Heart left ventricle (tissue), 16 donors: Measurements from ENCODE around the gene DMBX1. TPM values are rescaled to one million over a fixed set of nuclear protein-coding genes. Genes with fewer than 3 reads are reported as not detected.

Source experiments
- ATAC-seq, 4 donors: fragments of 200-7000 bp; cut with Tn5 transposase; one replicate each; pipeline ENCODE4 v1.9.1; 2020 to 2022; ENCODE audit warnings: moderate library complexity in 4 of 4, mild to moderate bottlenecking in 3 of 4, moderate number of reproducible peaks in 1 of 4
- DNase-seq, 5 donors: peaks; one replicate each; pipeline ENCODE4 v3.0.0-alpha.2; 2020
- H3K27ac ChIP-seq, 12 donors: fragments of 200-600 bp; sonication (generic) in 4 of 12; one replicate each; pipeline versions ENCODE4 v1.5.0 to v1.8.0; 2016 to 2022; ENCODE audit warnings: mild to moderate bottlenecking in 2 of 12
- H3K27me3 ChIP-seq, 9 donors: fragments of 200-600 bp; sonication (generic) in 2 of 9; one replicate each; pipeline versions ENCODE4 v1.5.1 to v1.8.0; 2016 to 2022; ENCODE audit warnings: mild to moderate bottlenecking in 3 of 9
- H3K36me3 ChIP-seq, 9 donors: fragments of 200-600 bp; sonication (generic) in 2 of 9; one replicate each; pipeline versions ENCODE4 v1.5.0 to v1.8.0; 2018 to 2022; ENCODE audit warnings: mild to moderate bottlenecking in 2 of 9
- H3K4me1 ChIP-seq, 12 donors: fragments of 200-600 bp; sonication (generic) in 4 of 12; one replicate each; pipeline versions ENCODE4 v1.5.0 to v1.8.0; 2016 to 2022; ENCODE audit warnings: mild to moderate bottlenecking in 3 of 12
- H3K4me3 ChIP-seq, 12 donors: fragments of 200-600 bp; sonication (generic) in 4 of 12; one replicate each; pipeline versions ENCODE4 v1.5.0 to v1.8.0; 2017 to 2022; ENCODE audit warnings: mild to moderate bottlenecking in 9 of 12, moderate library complexity in 4 of 12
- H3K9me3 ChIP-seq, 12 donors: fragments of 200-600 bp; sonication (generic) in 4 of 12; one replicate each; pipeline versions ENCODE4 v1.5.0 to v1.8.0; 2016 to 2022; ENCODE audit warnings: mild to moderate bottlenecking in 1 of 12
- CTCF ChIP-seq, 12 donors: fragments of 200-600 bp; sonication (generic) in 4 of 12; IDR thresholded peaks; one replicate each; pipeline versions ENCODE4 v1.5.0 to v1.8.0; 2018 to 2022; ENCODE audit warnings: antibody characterized with exemption in 12 of 12, mild to moderate bottlenecking in 5 of 12
- POLR2A ChIP-seq, 2 donors: fragments of 450-650 bp; IDR thresholded peaks; one replicate each; pipeline ENCODE4 v1.6.1; 2017; ENCODE audit warnings: antibody characterized with exemption in 2 of 2, mild to moderate bottlenecking in 2 of 2, moderate library complexity in 2 of 2
- WGBS, 4 donors: extraction: QIAGEN DNeasy Blood & Tissue Kit in 2 of 4; methylation state at CpG; one replicate each; pipeline versions ENCODE4 v1.1.5 to v1.1.7; 2013 to 2018; 5-methylcytosine and 5-hydroxymethylcytosine counted together
- intact Hi-C, 10 donors: fragments of 100-400 bp; cut with DNase I; formaldehyde crosslinking; loops; one replicate each; pipeline versions ENCODE4 v1.11.1 to v1.14.2; 2022
- polyA plus RNA-seq, 2 donors: library from polyadenylated mRNA; stranded (reverse); fragments of 200-250 nt; gene quantifications; one replicate each; pipeline ENCODE4 v1.2.3, GENCODE V29; 2013
- total RNA-seq, 9 donors: library from RNA; depleted of rRNA in 2 of 9; stranded (reverse); fragments of >200 nt in 2 of 9; fragmentation: NEBNext Ultra II Directional in 3 of 9; extraction: Animal tissue kit (Norgen Biotek cat#: 25700) in 3 of 9; gene quantifications; one replicate each; pipeline versions ENCODE4 v1.1.0 to v1.2.4, GENCODE V29; 2016 to 2023
- donor health status: ischemic (EF 13 %, LVEDD 7.1; RV severe dilation, severe dysfunction).
- donor health status: healthy with polysubstance abuse.
- donor health status: DM: no; HTN: yes; CAD: no.
- donor health status: DM: no; HTN: no; CAD: no.
- donor health status: ischemic (EF 25% LVEDD 6.9; RV normal size, moderate dysfunction).
- donor health status: ischemic (EF 25% LVEDD 5.7; RV mildly dilated, moderate dysfunction).
- donor health status: healthy.
- donor health status: DM: yes; HTN: yes; CAD: no.
- donor health status: ischemic (EF 35%, LVEDD 5.7; RV mildly dilated, moderate dysfunction).
- donor health status: nonischemic (EF 11% LVEDD 7.7; RV severe dilation, severe dysfunction).
- donor health status: DM: yes; HTN: yes; CAD: no.
- donor health status: PGD.
- donor health status: ischemic (EF 29% LVEDD 5.4; RV normal size, mild dysfunction).
- donor health status: nonischemic (EF 23%, LVEDD 6.1; RV moderate dilation, normal function).

Gene DMBX1
- total and polyA plus RNA-seq, 11 donors = not detected

- intact Hi-C loops = no loop called here
Observed at GRCh38 chr1:46456411-46456963, 33.1 kb upstream of the DMBX1 start.

GRCh38 chr1:46457178-46457577 is 32.5 kb upstream of the DMBX1 start:
- Histone ChIP-seq H3K4me1 (no peaks in the 10 kb centered on the region), H3K4me3 (no peak overlapping the region), H3K27ac (no peak overlapping the region), H3K9me3 (no peaks in the 10 kb centered on the region), H3K36me3 (no peaks in the 10 kb centered on the region), H3K27me3 (peaks cover 0 to 35% (median 0%) of the 10 kb centered on the region in 9 donors)
- intact Hi-C loops = no loop called here
- TF ChIP-seq POLR2A (IDR thresholded peaks at IDR 0.05) (no peak), CTCF (IDR thresholded peaks at IDR 0.05) (no peak)
- WGBS, 4 donors = 87 to 99% (median 89%) methylated on average over 6 of the region's 6 CpGs
- no peak for ATAC-seq
- peak in 1 of 5 donors; percentile 14 for DNase-seq

More at GRCh38 chr1:46456411-46456963, 33.1 kb upstream of the DMBX1 start:
- no peaks in the 10 kb centered on the region for H3K36me3 ChIP-seq
- H3K9me3 ChIP-seq = no peaks in the 10 kb centered on the region
- no peaks in the 10 kb centered on the region for H3K4me1 ChIP-seq
- peak in 1 of 5 donors; percentile 7 for DNase-seq
- no peak overlapping the region for H3K4me3 ChIP-seq
- 66 to 86% (median 82%) methylated on average over 3 to 5 of the region's 5 CpGs for WGBS, 4 donors
- TF ChIP-seq CTCF (IDR thresholded peaks at IDR 0.05) (no peak), POLR2A (IDR thresholded peaks at IDR 0.05) (no peak)
- peaks cover 0 to 29% (median 0%) of the 10 kb centered on the region in 9 donors for H3K27me3 ChIP-seq
- ATAC-seq = no peak
- no peak overlapping the region for H3K27ac ChIP-seq

- H3K4me3 ChIP-seq = no peak overlapping the region
- peaks cover 0 to 40% (median 2%) of the 10 kb centered on the region in 9 donors for H3K27me3 ChIP-seq
- intact Hi-C loops = no loop called here
- ATAC-seq = no peak
- H3K27ac ChIP-seq = no peak overlapping the region
- peak in 1 of 5 donors; percentile 27 for DNase-seq
- TF ChIP-seq POLR2A (IDR thresholded peaks at IDR 0.05) (no peak), CTCF (IDR thresholded peaks at IDR 0.05) (no peak)
- H3K9me3 ChIP-seq = no peaks in the 10 kb centered on the region
- 63 to 83% (median 72%) methylated on average over 3 to 4 of the region's 4 CpGs for WGBS, 4 donors
- H3K4me1 ChIP-seq = no peaks in the 10 kb centered on the region
- H3K36me3 ChIP-seq = no peaks in the 10 kb centered on the region
Observed at GRCh38 chr1:46458190-46458589, 31.4 kb upstream of the DMBX1 start.

GRCh38 chr1:46458846-46459245 is 30.8 kb upstream of the DMBX1 start:
- H3K27me3 ChIP-seq = peaks cover 0 to 38% (median 2%) of the 10 kb centered on the region in 9 donors
- ATAC-seq (no peak), DNase-seq (no peak)
- TF ChIP-seq POLR2A (IDR thresholded peaks at IDR 0.05) (no peak), CTCF (IDR thresholded peaks at IDR 0.05) (no peak)
- 60 to 77% (median 64%) methylated on average over 7 of the region's 7 CpGs for WGBS, 4 donors
- no peak overlapping the region for H3K4me3 ChIP-seq
- no peaks in the 10 kb centered on the region for H3K4me1 ChIP-seq
- H3K27ac ChIP-seq = no peak overlapping the region
- no peaks in the 10 kb centered on the region for H3K36me3 ChIP-seq
- intact Hi-C loops = no loop called here
- no peaks in the 10 kb centered on the region for H3K9me3 ChIP-seq
